Bronchial epithelial cell (primary cell): ENCODE measurements around the gene NXN. TPM values are rescaled to one million over a fixed set of nuclear protein-coding genes. Genes with fewer than 3 reads are reported as not detected.

Experiments used
- DNase-seq: peaks from one replicate; pipeline ENCODE4 v3.0.0-alpha.2; 2010; ENCODE audit warnings: low read depth
- FAIRE-seq: peaks from 2 replicates; lab custom pipeline; 2011; peaks lifted over from hg19 to GRCh38; lab: Jason Lieb, UNC
- H3K27me3 ChIP-seq: 2 replicates; pipeline ENCODE4 v1.5.1; 2011; ENCODE audit warnings: low read length; ENCODE audit not compliant: control insufficient read depth, insufficient read depth
- H3K36me3 ChIP-seq: 2 replicates; pipeline ENCODE4 v1.5.1; 2011; ENCODE audit warnings: low read length; ENCODE audit not compliant: control insufficient read depth, insufficient read depth
- H3K4me3 ChIP-seq: 2 replicates; pipeline ENCODE4 v1.5.1; 2011; ENCODE audit warnings: mild to moderate bottlenecking, low read depth, low read length, control low read depth
- CTCF ChIP-seq: IDR thresholded peaks from 2 replicates; pipeline ENCODE4 v1.5.1; 2011; ENCODE audit warnings: mild to moderate bottlenecking, moderate library complexity, low read length, control low read depth, inconsistent platforms; ENCODE audit not compliant: insufficient read depth, severe bottlenecking
- total RNA-seq: library from RNA; depleted of rRNA; stranded (reverse); fragments of >200 nt; gene quantifications from 2 replicates; pipeline ENCODE4 v1.2.1, GENCODE V29; 2014

The NXN gene
- total RNA-seq, 1 donor from 2014 or later = 70.3 TPM

- Histone ChIP-seq H3K4me3 (no peak overlapping the region), H3K36me3 (peaks cover 3% of the 10 kb centered on the region), H3K27me3 (no peaks in the 10 kb centered on the region)
- DNase-seq (no peak), FAIRE-seq (no peak)
- TF ChIP-seq CTCF = no peak
Observed at GRCh38 chr17:900336-900934, 79.1 kb downstream of the NXN start.

GRCh38 chr17:897970-898619 is 81.5 kb downstream of the NXN start:
- Histone ChIP-seq H3K36me3 (peaks cover 3% of the 10 kb centered on the region), H3K4me3 (no peak overlapping the region), H3K27me3 (no peaks in the 10 kb centered on the region)
- no peak for TF ChIP-seq CTCF
- no peak for FAIRE-seq
- no peak for DNase-seq

- Histone ChIP-seq H3K27me3 (no peaks in the 10 kb centered on the region), H3K36me3 (peaks cover 3% of the 10 kb centered on the region), H3K4me3 (no peak overlapping the region)
- FAIRE-seq (no peak), DNase-seq (no peak)
- TF ChIP-seq CTCF = no peak
Observed at GRCh38 chr17:896953-897661, 82.5 kb downstream of the NXN start.

GRCh38 chr17:896454-896853 is 83.1 kb downstream of the NXN start:
- Histone ChIP-seq H3K36me3 (no peaks in the 10 kb centered on the region), H3K27me3 (no peaks in the 10 kb centered on the region), H3K4me3 (no peak overlapping the region)
- no peak for FAIRE-seq
- no peak for TF ChIP-seq CTCF
- no peak for DNase-seq

- Histone ChIP-seq H3K27me3 (no peaks in the 10 kb centered on the region), H3K4me3 (no peak overlapping the region), H3K36me3 (no peaks in the 10 kb centered on the region)
- DNase-seq (no peak), FAIRE-seq (no peak)
- TF ChIP-seq CTCF = no peak
Observed at GRCh38 chr17:892958-893357, 86.6 kb downstream of the NXN start.
